GM12892 (cell line): ENCODE measurements around the gene PTPRK.

ENCODE experiments used
- POLR2A ChIP-seq: IDR thresholded peaks from 2 replicates; pipeline ENCODE4 v1.6.1; 2011; ENCODE audit warnings: low read depth, low read length, control low read depth
- POLR2AphosphoS5 ChIP-seq: IDR thresholded peaks from 2 replicates; pipeline ENCODE4 v1.6.1; 2011; ENCODE audit warnings: low read depth, low read length, control low read depth
- TAF1 ChIP-seq: IDR thresholded peaks from 2 replicates; pipeline ENCODE4 v1.6.1; 2011; ENCODE audit warnings: low read depth, mild to moderate bottlenecking, control low read depth, low read length, borderline replicate concordance

- TF ChIP-seq POLR2AphosphoS5 = no peak
- no peak for TF ChIP-seq POLR2A
- no peak for TF ChIP-seq TAF1
These were observed 552.7 kb downstream of the PTPRK start for GRCh38 chr6:127967708-127968107.
